HFF-Myc (cell line): Measurements from ENCODE around the gene SHROOM4.

Experiments used
- DNase-seq: peaks from one replicate; pipeline ENCODE4 v3.0.0-alpha.2; 2011; ENCODE audit warnings: low read depth; ENCODE audit errors: extremely low read depth
- H3K4me3 ChIP-seq: replicated peaks from 2 replicates; pipeline ENCODE4 v1.5.1; 2011; ENCODE audit warnings: low read depth, mild to moderate bottlenecking, control low read depth, low read length
- TF ChIP-seq, protein P1 (sequence below): IDR thresholded peaks from 2 replicates; pipeline ENCODE4 v1.5.1; 2012; ENCODE audit warnings: mild to moderate bottlenecking, low read depth, low read length, control low read depth; ENCODE audit errors: missing control alignments

SHROOM4 gene

DNA sequence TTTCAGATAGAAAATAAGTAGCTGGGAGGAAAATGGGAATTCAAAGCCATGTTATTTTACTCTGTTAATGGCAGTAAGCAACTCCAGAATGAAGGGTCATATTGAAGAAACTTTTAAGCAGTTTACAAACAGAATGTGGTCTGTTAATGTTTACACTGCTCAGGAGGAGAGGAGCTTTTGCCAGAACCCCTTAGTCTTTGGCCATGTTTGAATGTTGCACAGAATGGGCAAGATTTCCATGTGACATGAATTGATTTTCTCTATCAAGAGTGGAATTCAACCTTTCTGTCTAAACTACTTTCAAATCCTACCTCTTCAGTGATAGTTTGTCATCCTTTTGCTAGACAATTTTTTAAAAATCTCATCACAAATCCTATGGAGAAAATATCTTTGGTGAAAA is 227.6 kb downstream of the SHROOM4 start:
- TF ChIP-seq, protein P1, sequence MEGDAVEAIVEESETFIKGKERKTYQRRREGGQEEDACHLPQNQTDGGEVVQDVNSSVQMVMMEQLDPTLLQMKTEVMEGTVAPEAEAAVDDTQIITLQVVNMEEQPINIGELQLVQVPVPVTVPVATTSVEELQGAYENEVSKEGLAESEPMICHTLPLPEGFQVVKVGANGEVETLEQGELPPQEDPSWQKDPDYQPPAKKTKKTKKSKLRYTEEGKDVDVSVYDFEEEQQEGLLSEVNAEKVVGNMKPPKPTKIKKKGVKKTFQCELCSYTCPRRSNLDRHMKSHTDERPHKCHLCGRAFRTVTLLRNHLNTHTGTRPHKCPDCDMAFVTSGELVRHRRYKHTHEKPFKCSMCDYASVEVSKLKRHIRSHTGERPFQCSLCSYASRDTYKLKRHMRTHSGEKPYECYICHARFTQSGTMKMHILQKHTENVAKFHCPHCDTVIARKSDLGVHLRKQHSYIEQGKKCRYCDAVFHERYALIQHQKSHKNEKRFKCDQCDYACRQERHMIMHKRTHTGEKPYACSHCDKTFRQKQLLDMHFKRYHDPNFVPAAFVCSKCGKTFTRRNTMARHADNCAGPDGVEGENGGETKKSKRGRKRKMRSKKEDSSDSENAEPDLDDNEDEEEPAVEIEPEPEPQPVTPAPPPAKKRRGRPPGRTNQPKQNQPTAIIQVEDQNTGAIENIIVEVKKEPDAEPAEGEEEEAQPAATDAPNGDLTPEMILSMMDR = no peak
- DNase-seq = no peak
- no peak overlapping the region for H3K4me3 ChIP-seq

DNA sequence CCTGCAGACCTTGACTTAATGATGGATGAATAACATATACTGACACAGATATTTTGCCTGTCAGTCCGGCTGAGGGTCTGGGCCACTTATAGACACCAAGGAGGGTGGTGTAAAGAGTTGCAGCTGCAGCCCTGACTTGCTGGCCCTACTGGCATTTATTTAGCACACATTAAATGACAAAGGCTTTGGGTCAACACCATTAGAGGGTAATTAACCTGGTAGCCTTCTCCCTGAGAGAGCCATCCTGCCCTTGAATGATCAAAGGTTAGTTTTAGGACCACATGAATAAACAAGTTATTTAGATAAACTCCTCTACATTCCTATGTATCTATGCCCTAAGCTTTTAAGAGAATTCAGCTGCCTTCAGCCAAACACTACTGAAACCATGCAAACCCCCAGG is 232.6 kb downstream of the SHROOM4 start:
- DNase-seq = no peak
- TF ChIP-seq, protein P1 = no peak
- H3K4me3 ChIP-seq = no peak overlapping the region

DNA sequence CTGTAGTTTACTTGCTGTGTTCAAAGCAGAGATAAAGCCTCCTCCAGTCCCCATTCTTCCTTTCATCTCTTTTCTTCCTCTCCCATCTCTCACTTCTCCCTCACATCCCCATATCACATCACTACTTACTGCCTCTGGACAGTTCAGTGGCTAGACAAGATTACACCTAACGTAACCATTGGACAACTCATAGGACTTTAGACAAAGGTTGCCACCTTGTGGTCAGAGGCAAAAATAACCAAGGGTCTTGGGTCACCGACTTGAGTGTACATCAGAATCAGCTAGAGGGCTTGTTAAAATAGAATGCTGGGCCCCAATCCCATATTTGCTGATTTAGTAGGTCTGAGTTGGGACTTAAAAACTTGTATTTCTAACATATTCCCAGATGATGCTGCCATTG is 234.0 kb downstream of the SHROOM4 start:
- peak; percentile 14 for DNase-seq
- TF ChIP-seq, protein P1 = peak; percentile 39
- H3K4me3 ChIP-seq = no peak overlapping the region

DNA sequence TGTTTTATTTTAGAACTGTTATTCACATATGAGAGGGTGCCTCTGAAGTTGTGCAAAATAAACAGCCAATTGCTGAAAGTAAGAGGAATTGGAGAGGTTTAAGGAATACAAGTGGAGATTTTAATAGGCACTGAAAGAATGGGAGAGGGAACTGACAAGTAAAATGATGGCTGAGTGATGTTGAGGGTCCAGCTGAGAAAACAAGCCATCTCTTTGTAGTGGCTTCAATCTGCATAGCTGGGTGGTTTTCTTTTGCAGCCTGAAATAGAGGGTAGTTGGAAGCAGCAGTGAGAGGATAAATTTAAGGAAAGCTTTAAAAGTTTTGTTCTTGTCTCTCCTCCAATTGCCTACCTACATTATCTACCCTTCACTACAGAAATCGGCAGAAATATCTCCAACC is 236.7 kb downstream of the SHROOM4 start:
- TF ChIP-seq, protein P1 = no peak
- no peak overlapping the region for H3K4me3 ChIP-seq
- DNase-seq = no peak

DNA sequence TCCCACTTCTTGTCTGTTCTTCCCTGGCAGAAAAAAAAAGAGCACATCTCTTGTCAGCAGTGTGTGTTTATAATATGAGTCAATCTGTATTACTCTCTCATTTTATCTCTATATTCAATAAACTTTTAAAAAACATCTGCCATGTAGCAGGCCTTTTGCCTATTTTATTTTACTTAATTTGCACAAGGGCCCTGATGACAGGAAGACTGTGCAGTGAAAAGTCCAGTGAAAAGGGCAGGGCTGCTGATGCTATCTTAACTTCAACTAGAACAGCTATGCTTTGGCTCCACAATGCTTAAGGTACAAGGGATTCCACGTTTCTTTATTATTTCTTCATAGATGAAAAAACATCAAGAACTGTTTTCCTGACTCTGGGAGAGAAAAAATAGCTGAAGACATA is 246.4 kb downstream of the SHROOM4 start:
- TF ChIP-seq, protein P1 = no peak
- DNase-seq = no peak
- H3K4me3 ChIP-seq = no peak overlapping the region

DNA sequence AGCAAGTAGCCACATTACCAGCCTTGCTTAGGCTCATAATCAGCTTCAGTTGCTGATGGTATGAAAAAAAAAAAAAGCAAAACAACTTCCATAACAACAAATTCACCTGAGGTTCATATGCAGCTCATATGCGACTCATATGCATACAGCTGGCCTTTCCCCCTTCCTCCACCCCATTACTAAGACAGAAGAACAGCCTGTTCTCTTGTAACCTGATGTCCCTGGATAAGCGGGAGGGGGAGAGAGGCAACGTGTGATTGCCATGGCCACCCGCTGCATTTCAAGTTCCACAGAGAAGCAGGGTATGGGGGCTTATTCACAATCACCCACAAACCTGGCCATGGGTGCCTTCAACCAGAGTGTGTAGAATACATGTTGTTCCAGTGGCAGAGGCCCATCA is 248.3 kb downstream of the SHROOM4 start:
- no peak overlapping the region for H3K4me3 ChIP-seq
- TF ChIP-seq, protein P1 = no peak
- no peak for DNase-seq
